Astrocyte (in vitro differentiated cells and primary cell): Measurements from ENCODE around the gene ABCF3.
"Not testable (repeated sequence)": the region's sequence is repeated elsewhere in the genome, so short reads cannot be mapped to it uniquely, and the experiment has no call there.

ENCODE experiments used
- CTCF ChIP-seq: IDR thresholded peaks from 2 replicates; pipeline ENCODE4 v1.5.1; 2011; ENCODE audit warnings: low read depth, mild to moderate bottlenecking, inconsistent platforms, low read length, moderate library complexity; ENCODE audit not compliant: insufficient read depth
- EZH2 ChIP-seq: IDR thresholded peaks from 2 replicates; pipeline ENCODE4 v1.6.1; 2012; ENCODE audit warnings: mild to moderate bottlenecking, low read length, inconsistent platforms; ENCODE audit not compliant: insufficient read depth

GRCh38 chr3:184162571-184163070 is 23.4 kb upstream of the ABCF3 start:
- TF ChIP-seq CTCF, EZH2: not testable (repeated sequence)
